ENCODE measurements around the gene ANKH.
"Not testable (repeated sequence)": the region's sequence is repeated elsewhere in the genome, so short reads cannot be mapped to it uniquely, and the experiment has no call there.

The ANKH gene

GRCh38 chr5:14851050-14851419, 20.5 kb downstream of the ANKH start:
- TF ChIP-seq, protein P1, sequence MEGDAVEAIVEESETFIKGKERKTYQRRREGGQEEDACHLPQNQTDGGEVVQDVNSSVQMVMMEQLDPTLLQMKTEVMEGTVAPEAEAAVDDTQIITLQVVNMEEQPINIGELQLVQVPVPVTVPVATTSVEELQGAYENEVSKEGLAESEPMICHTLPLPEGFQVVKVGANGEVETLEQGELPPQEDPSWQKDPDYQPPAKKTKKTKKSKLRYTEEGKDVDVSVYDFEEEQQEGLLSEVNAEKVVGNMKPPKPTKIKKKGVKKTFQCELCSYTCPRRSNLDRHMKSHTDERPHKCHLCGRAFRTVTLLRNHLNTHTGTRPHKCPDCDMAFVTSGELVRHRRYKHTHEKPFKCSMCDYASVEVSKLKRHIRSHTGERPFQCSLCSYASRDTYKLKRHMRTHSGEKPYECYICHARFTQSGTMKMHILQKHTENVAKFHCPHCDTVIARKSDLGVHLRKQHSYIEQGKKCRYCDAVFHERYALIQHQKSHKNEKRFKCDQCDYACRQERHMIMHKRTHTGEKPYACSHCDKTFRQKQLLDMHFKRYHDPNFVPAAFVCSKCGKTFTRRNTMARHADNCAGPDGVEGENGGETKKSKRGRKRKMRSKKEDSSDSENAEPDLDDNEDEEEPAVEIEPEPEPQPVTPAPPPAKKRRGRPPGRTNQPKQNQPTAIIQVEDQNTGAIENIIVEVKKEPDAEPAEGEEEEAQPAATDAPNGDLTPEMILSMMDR (IDR thresholded peaks at IDR 0.05; ENCODE audit: borderline replicate concordance, extremely low read depth, low read length, poor library complexity, severe bottlenecking) = no peak
- no peak for TF ChIP-seq EZH2 (IDR thresholded peaks at IDR 0.05; ENCODE audit: borderline replicate concordance, low read depth, low read length, severe bottlenecking)
- Histone ChIP-seq H3K4me1 (ENCODE audit: insufficient read depth, low read length) (no peaks in the 10 kb centered on the region), H3K36me3 (ENCODE audit: insufficient read depth, low read length) (peaks cover 21% of the 10 kb centered on the region; the same call in 1 of the 2 replicates), H3K4me3 (ENCODE audit: low read depth in 1 of 2, low read length in 2 of 2) (no peak overlapping the region), H3K27me3 (ENCODE audit: insufficient read depth, low read length, poor library complexity) (no peaks in the 10 kb centered on the region), H4K20me1 (ENCODE audit: insufficient read depth, low read length) (peaks cover 41% of the 10 kb centered on the region), H3K9me3 (ENCODE audit: insufficient read depth, low read length, severe bottlenecking) (no peaks in the 10 kb centered on the region), H3K79me2 (ENCODE audit: insufficient read depth, low read length) (peaks cover 71% of the 10 kb centered on the region), H3K9ac (ENCODE audit: low read depth, low read length) (no peak overlapping the region), H2AFZ (ENCODE audit: low read depth, low read length) (no peak overlapping the region), H3K4me2 (ENCODE audit: insufficient read depth, low read length) (no peak overlapping the region), H3K27ac (ENCODE audit: low read length) (no peak overlapping the region)
- ATAC-seq (ENCODE audit: insufficient read depth, low read depth) = no peak
- no peak for DNase-seq

GRCh38 chr5:14850419-14851049, 21.0 kb downstream of the ANKH start:
- H4K20me1 ChIP-seq (ENCODE audit: insufficient read depth, low read length) = peaks cover 39% of the 10 kb centered on the region
- no peaks in the 10 kb centered on the region for H3K27me3 ChIP-seq (ENCODE audit: insufficient read depth, low read length, poor library complexity)
- no peak overlapping the region for H3K9ac ChIP-seq (ENCODE audit: low read depth, low read length)
- ATAC-seq (ENCODE audit: insufficient read depth, low read depth) (no peak), DNase-seq (no peak)
- peaks cover 21% of the 10 kb centered on the region; the same call in 1 of the 2 replicates for H3K36me3 ChIP-seq (ENCODE audit: insufficient read depth, low read length)
- no peak overlapping the region for H3K27ac ChIP-seq (ENCODE audit: low read length)
- TF ChIP-seq, protein P1 (IDR thresholded peaks at IDR 0.05; ENCODE audit: borderline replicate concordance, extremely low read depth, low read length, poor library complexity, severe bottlenecking) = no peak
- no peak for TF ChIP-seq EZH2 (IDR thresholded peaks at IDR 0.05; ENCODE audit: borderline replicate concordance, low read depth, low read length, severe bottlenecking)
- no peak overlapping the region for H3K4me3 ChIP-seq (ENCODE audit: low read depth in 1 of 2, low read length in 2 of 2)
- H2AFZ ChIP-seq (ENCODE audit: low read depth, low read length) = no peak overlapping the region
- H3K4me1 ChIP-seq (ENCODE audit: insufficient read depth, low read length) = no peaks in the 10 kb centered on the region
- H3K4me2 ChIP-seq (ENCODE audit: insufficient read depth, low read length) = no peak overlapping the region
- H3K9me3 ChIP-seq (ENCODE audit: insufficient read depth, low read length, severe bottlenecking) = no peaks in the 10 kb centered on the region
- peaks cover 67% of the 10 kb centered on the region for H3K79me2 ChIP-seq (ENCODE audit: insufficient read depth, low read length)

DNA sequence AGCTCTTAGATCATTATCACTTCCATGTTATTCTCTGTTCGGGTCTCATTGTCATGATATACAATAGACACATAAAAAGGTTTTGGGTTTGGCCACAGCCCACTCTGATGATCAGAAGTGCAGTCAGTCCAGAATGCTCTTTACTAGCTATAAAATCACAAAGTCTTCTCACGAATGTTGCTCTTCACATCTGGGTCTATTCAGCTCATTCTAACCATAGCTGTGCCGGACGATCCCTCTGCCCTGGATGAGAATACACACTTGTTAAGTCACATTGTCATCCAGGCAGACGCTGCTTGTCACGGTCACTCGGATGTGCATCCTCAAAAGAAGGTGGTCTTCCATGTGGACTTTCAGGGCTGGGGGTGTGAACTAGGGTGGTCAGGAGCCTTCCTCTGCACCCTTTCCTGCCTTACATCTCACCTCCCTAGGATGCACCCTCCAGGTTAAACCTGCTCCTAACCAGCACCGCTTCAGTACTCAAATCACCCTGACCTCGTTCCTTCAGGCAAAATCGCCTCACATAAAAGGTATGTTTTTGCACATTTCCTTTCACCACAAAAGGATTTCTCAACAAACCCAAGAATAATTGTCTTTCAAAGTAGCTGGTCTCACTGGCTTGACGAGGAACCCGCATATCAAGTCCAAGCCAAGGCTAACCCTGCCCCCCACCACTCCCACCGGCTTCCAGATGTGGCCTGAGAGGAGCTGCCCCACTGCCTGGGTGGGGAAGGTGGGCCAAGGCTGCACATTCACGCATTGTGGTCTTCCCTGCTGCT, 21.9 kb downstream of the ANKH start:
- Histone ChIP-seq H3K9me3 (ENCODE audit: insufficient read depth, low read length, severe bottlenecking) (no peaks in the 10 kb centered on the region), H3K36me3 (ENCODE audit: insufficient read depth, low read length) (peaks cover 24% of the 10 kb centered on the region; the same call in 1 of the 2 replicates), H3K79me2 (ENCODE audit: insufficient read depth, low read length) (peaks cover 59% of the 10 kb centered on the region), H2AFZ (ENCODE audit: low read depth, low read length) (no peak overlapping the region), H3K27me3 (ENCODE audit: insufficient read depth, low read length, poor library complexity) (no peaks in the 10 kb centered on the region), H3K4me2 (ENCODE audit: insufficient read depth, low read length) (no peak overlapping the region), H3K9ac (ENCODE audit: low read depth, low read length) (no peak overlapping the region), H3K27ac (ENCODE audit: low read length) (no peak overlapping the region), H3K4me3 (ENCODE audit: low read depth in 1 of 2, low read length in 2 of 2) (no peak overlapping the region), H4K20me1 (ENCODE audit: insufficient read depth, low read length) (peaks cover 36% of the 10 kb centered on the region), H3K4me1 (ENCODE audit: insufficient read depth, low read length) (no peaks in the 10 kb centered on the region)
- TF ChIP-seq, protein P1 (IDR thresholded peaks at IDR 0.05; ENCODE audit: borderline replicate concordance, extremely low read depth, low read length, poor library complexity, severe bottlenecking) = no peak
- TF ChIP-seq EZH2 (IDR thresholded peaks at IDR 0.05; ENCODE audit: borderline replicate concordance, low read depth, low read length, severe bottlenecking) = no peak
- no peak for ATAC-seq (ENCODE audit: insufficient read depth, low read depth)
- no peak for DNase-seq

DNA sequence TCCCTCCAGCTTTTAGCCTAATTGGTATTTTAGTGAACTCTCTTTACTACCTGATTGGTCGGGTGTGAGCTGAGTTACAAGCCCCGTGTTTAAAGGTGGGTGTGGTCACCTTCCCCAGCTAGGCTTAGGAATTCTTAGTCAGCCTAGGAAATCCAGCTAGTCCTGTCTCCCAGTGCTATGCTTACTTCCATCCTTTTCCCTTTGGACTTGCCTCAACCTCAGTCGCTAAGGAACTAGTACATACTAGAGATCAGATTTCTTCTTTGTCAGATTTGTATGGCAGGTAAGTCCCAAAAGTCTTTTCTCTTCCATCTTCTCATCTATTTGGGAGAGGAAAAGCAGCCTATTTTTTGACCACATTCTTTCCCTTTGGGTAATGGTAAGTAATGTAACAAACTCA, 22.6 kb downstream of the ANKH start:
- peaks cover 56% of the 10 kb centered on the region for H3K79me2 ChIP-seq (ENCODE audit: insufficient read depth, low read length)
- peaks cover 30% of the 10 kb centered on the region; the same call in 1 of the 2 replicates for H3K36me3 ChIP-seq (ENCODE audit: insufficient read depth, low read length)
- H3K4me3 ChIP-seq (ENCODE audit: low read depth in 1 of 2, low read length in 2 of 2); DNase-seq; H3K9ac ChIP-seq (ENCODE audit: low read depth, low read length); H3K9me3 ChIP-seq (ENCODE audit: insufficient read depth, low read length, severe bottlenecking); H3K27ac ChIP-seq (ENCODE audit: low read length); H3K4me2 ChIP-seq (ENCODE audit: insufficient read depth, low read length); H2AFZ ChIP-seq (ENCODE audit: low read depth, low read length); ATAC-seq (ENCODE audit: insufficient read depth, low read depth); H3K4me1 ChIP-seq (ENCODE audit: insufficient read depth, low read length); H3K27me3 ChIP-seq (ENCODE audit: insufficient read depth, low read length, poor library complexity): not testable (repeated sequence)
- H4K20me1 ChIP-seq (ENCODE audit: insufficient read depth, low read length) = peaks cover 31% of the 10 kb centered on the region

Data from DND-41 (cell line).